ENCODE measurements around the gene METAP1D.

The METAP1D gene

GRCh38 chr2:171999604-172000469, at the start of gene METAP1D:
Gene METAP1D (plus strand): TSS chr2:171999953. CDS start chr2:171999970, 17 bp downstream.
- Histone ChIP-seq H3K4me3 (ENCODE audit: low read length) (peak within 1 kb of the TSS; percentile 70), H3K27ac (ENCODE audit: low read length) (no peak within 1 kb of the TSS), H3K4me1 (ENCODE audit: control insufficient read depth, insufficient read depth, low read length) (0 out of 2 replicates have a peak, but pooled peaks cover 1% of the 10 kb centered on the region), H3K9me3 (ENCODE audit: control insufficient read depth, insufficient read depth, low read length) (no peaks in the 10 kb centered on the region), H3K27me3 (ENCODE audit: control insufficient read depth, insufficient read depth, low read length) (peaks cover 2% of the 10 kb centered on the region; the same call in 1 of the 2 replicates), H3K36me3 (ENCODE audit: control insufficient read depth, insufficient read depth, low read length) (no peaks in the 10 kb centered on the region)
- peak; percentile 83 for DNase-seq (ENCODE audit: low read depth, low spot score)
- WGBS (ENCODE audit: insufficient coverage, insufficient read length) = no CpG with 5 or more reads among the region's 73 CpGs

- Histone ChIP-seq H3K27me3 (ENCODE audit: control insufficient read depth, insufficient read depth, low read length) (no peaks in the 10 kb centered on the region), H3K4me3 (ENCODE audit: low read length) (no peak overlapping the region), H3K36me3 (ENCODE audit: control insufficient read depth, insufficient read depth, low read length) (no peaks in the 10 kb centered on the region), H3K4me1 (ENCODE audit: control insufficient read depth, insufficient read depth, low read length) (no peaks in the 10 kb centered on the region), H3K27ac (ENCODE audit: low read length) (no peak overlapping the region), H3K9me3 (ENCODE audit: control insufficient read depth, insufficient read depth, low read length) (no peaks in the 10 kb centered on the region)
- DNase-seq (ENCODE audit: low read depth, low spot score) = no peak
Measured at GRCh38 chr2:171952276-171952675, 47.5 kb upstream of the METAP1D start.

- H3K27ac ChIP-seq (ENCODE audit: low read length) = no peak overlapping the region
- H3K4me1 ChIP-seq (ENCODE audit: control insufficient read depth, insufficient read depth, low read length) = no peaks in the 10 kb centered on the region
- no peaks in the 10 kb centered on the region for H3K36me3 ChIP-seq (ENCODE audit: control insufficient read depth, insufficient read depth, low read length)
- no peaks in the 10 kb centered on the region for H3K27me3 ChIP-seq (ENCODE audit: control insufficient read depth, insufficient read depth, low read length)
- H3K4me3 ChIP-seq (ENCODE audit: low read length) = no peak overlapping the region
- no CpG with 5 or more reads among the region's 3 CpGs for WGBS (ENCODE audit: insufficient coverage, insufficient read length)
- DNase-seq (ENCODE audit: low read depth, low spot score) = no peak
- H3K9me3 ChIP-seq (ENCODE audit: control insufficient read depth, insufficient read depth, low read length) = no peaks in the 10 kb centered on the region
Measured at GRCh38 chr2:171952748-171953147, 47.0 kb upstream of the METAP1D start.

- Histone ChIP-seq H3K27me3 (ENCODE audit: control insufficient read depth, insufficient read depth, low read length) (no peaks in the 10 kb centered on the region), H3K27ac (ENCODE audit: low read length) (no peak overlapping the region), H3K4me1 (ENCODE audit: control insufficient read depth, insufficient read depth, low read length) (no peaks in the 10 kb centered on the region), H3K36me3 (ENCODE audit: control insufficient read depth, insufficient read depth, low read length) (no peaks in the 10 kb centered on the region), H3K9me3 (ENCODE audit: control insufficient read depth, insufficient read depth, low read length) (no peaks in the 10 kb centered on the region), H3K4me3 (ENCODE audit: low read length) (no peak overlapping the region)
- DNase-seq (ENCODE audit: low read depth, low spot score) = no peak
- WGBS (ENCODE audit: insufficient coverage, insufficient read length) = no CpG with 5 or more reads among the region's 7 CpGs
Measured at GRCh38 chr2:171956135-171956825, 43.5 kb upstream of the METAP1D start.

- Histone ChIP-seq H3K27ac (ENCODE audit: low read length) (no peak overlapping the region), H3K9me3 (ENCODE audit: control insufficient read depth, insufficient read depth, low read length) (no peaks in the 10 kb centered on the region), H3K4me3 (ENCODE audit: low read length) (no peak overlapping the region), H3K27me3 (ENCODE audit: control insufficient read depth, insufficient read depth, low read length) (no peaks in the 10 kb centered on the region), H3K4me1 (ENCODE audit: control insufficient read depth, insufficient read depth, low read length) (no peaks in the 10 kb centered on the region), H3K36me3 (ENCODE audit: control insufficient read depth, insufficient read depth, low read length) (no peaks in the 10 kb centered on the region)
- WGBS (ENCODE audit: insufficient coverage, insufficient read length) = no CpG with 5 or more reads among the region's 2 CpGs
- DNase-seq (ENCODE audit: low read depth, low spot score) = no peak
Measured at GRCh38 chr2:171957061-171957460, 42.7 kb upstream of the METAP1D start.

- H3K9me3 ChIP-seq (ENCODE audit: control insufficient read depth, insufficient read depth, low read length) = no peaks in the 10 kb centered on the region
- no peaks in the 10 kb centered on the region for H3K36me3 ChIP-seq (ENCODE audit: control insufficient read depth, insufficient read depth, low read length)
- H3K4me3 ChIP-seq (ENCODE audit: low read length) = no peak overlapping the region
- no peaks in the 10 kb centered on the region for H3K4me1 ChIP-seq (ENCODE audit: control insufficient read depth, insufficient read depth, low read length)
- no CpG with 5 or more reads among the region's 3 CpGs for WGBS (ENCODE audit: insufficient coverage, insufficient read length)
- DNase-seq (ENCODE audit: low read depth, low spot score) = no peak
- H3K27ac ChIP-seq (ENCODE audit: low read length) = no peak overlapping the region
- H3K27me3 ChIP-seq (ENCODE audit: control insufficient read depth, insufficient read depth, low read length) = no peaks in the 10 kb centered on the region
Measured at GRCh38 chr2:171958475-171958874, 41.3 kb upstream of the METAP1D start.

- no CpG with 5 or more reads among the region's 2 CpGs for WGBS (ENCODE audit: insufficient coverage, insufficient read length)
- Histone ChIP-seq H3K27me3 (ENCODE audit: control insufficient read depth, insufficient read depth, low read length) (no peaks in the 10 kb centered on the region), H3K9me3 (ENCODE audit: control insufficient read depth, insufficient read depth, low read length) (no peaks in the 10 kb centered on the region), H3K4me1 (ENCODE audit: control insufficient read depth, insufficient read depth, low read length) (no peaks in the 10 kb centered on the region), H3K4me3 (ENCODE audit: low read length) (no peak overlapping the region), H3K27ac (ENCODE audit: low read length) (no peak overlapping the region), H3K36me3 (ENCODE audit: control insufficient read depth, insufficient read depth, low read length) (no peaks in the 10 kb centered on the region)
- no peak for DNase-seq (ENCODE audit: low read depth, low spot score)
Measured at GRCh38 chr2:171959998-171960397, 39.8 kb upstream of the METAP1D start.

- Histone ChIP-seq H3K4me3 (ENCODE audit: low read length) (no peak overlapping the region), H3K27me3 (ENCODE audit: control insufficient read depth, insufficient read depth, low read length) (no peaks in the 10 kb centered on the region), H3K9me3 (ENCODE audit: control insufficient read depth, insufficient read depth, low read length) (no peaks in the 10 kb centered on the region), H3K4me1 (ENCODE audit: control insufficient read depth, insufficient read depth, low read length) (no peaks in the 10 kb centered on the region), H3K27ac (ENCODE audit: low read length) (no peak overlapping the region), H3K36me3 (ENCODE audit: control insufficient read depth, insufficient read depth, low read length) (no peaks in the 10 kb centered on the region)
- no CpG with 5 or more reads among the region's 3 CpGs for WGBS (ENCODE audit: insufficient coverage, insufficient read length)
- no peak for DNase-seq (ENCODE audit: low read depth, low spot score)
Measured at GRCh38 chr2:171960570-171960969, 39.2 kb upstream of the METAP1D start.

- Histone ChIP-seq H3K4me3 (ENCODE audit: low read length) (no peak overlapping the region), H3K27me3 (ENCODE audit: control insufficient read depth, insufficient read depth, low read length) (no peaks in the 10 kb centered on the region), H3K9me3 (ENCODE audit: control insufficient read depth, insufficient read depth, low read length) (no peaks in the 10 kb centered on the region), H3K36me3 (ENCODE audit: control insufficient read depth, insufficient read depth, low read length) (no peaks in the 10 kb centered on the region; the same call in 1 of the 2 replicates), H3K27ac (ENCODE audit: low read length) (no peak overlapping the region), H3K4me1 (ENCODE audit: control insufficient read depth, insufficient read depth, low read length) (no peaks in the 10 kb centered on the region)
- no CpG with 5 or more reads among the region's 2 CpGs for WGBS (ENCODE audit: insufficient coverage, insufficient read length)
- DNase-seq (ENCODE audit: low read depth, low spot score) = no peak
Measured at GRCh38 chr2:171963198-171963597, 36.6 kb upstream of the METAP1D start.

- Histone ChIP-seq H3K27ac (ENCODE audit: low read length) (no peak overlapping the region), H3K4me3 (ENCODE audit: low read length) (no peak overlapping the region), H3K27me3 (ENCODE audit: control insufficient read depth, insufficient read depth, low read length) (no peaks in the 10 kb centered on the region), H3K4me1 (ENCODE audit: control insufficient read depth, insufficient read depth, low read length) (no peaks in the 10 kb centered on the region), H3K36me3 (ENCODE audit: control insufficient read depth, insufficient read depth, low read length) (no peaks in the 10 kb centered on the region; the same call in 1 of the 2 replicates), H3K9me3 (ENCODE audit: control insufficient read depth, insufficient read depth, low read length) (no peaks in the 10 kb centered on the region)
- DNase-seq (ENCODE audit: low read depth, low spot score) = no peak
- WGBS (ENCODE audit: insufficient coverage, insufficient read length) = no CpG with 5 or more reads among the region's 2 CpGs
Measured at GRCh38 chr2:171964308-171964707, 35.4 kb upstream of the METAP1D start.

Data from iPS DF 6.9 (cell line).